Activated effector memory CD4-positive, alpha-beta T cell treated with Interleukin-2 at 50 U/mL for 16 hours (primary cell): ENCODE data around the gene ART4.

Experiments
- DNase-seq: peaks from one replicate; pipeline ENCODE4 v3.0.0-alpha.2; 2020

ART4 gene

GRCh38 chr12:14843425-14843887 lies at the start of gene ART4:
ART4 (minus strand) TSS chr12:14843526; CDS start chr12:14843113, 413 bp downstream.
- no peak for DNase-seq

- DNase-seq, result no peak
These were observed 49.6 kb upstream of the ART4 start for GRCh38 chr12:14892726-14893505.

- no peak for DNase-seq
These were observed 47.4 kb upstream of the ART4 start for GRCh38 chr12:14890701-14891100.

GRCh38 chr12:14886271-14886670 lies 42.9 kb upstream of the ART4 start:
- DNase-seq, result no peak

- no peak for DNase-seq
These were observed 42.4 kb upstream of the ART4 start, which contains the start of gene MGP for GRCh38 chr12:14885718-14886221. MGP (minus strand) TSS chr12:14885854; CDS start chr12:14885791, 63 bp downstream.

- peak; percentile 71 for DNase-seq
These were observed 41.1 kb upstream of the ART4 start for GRCh38 chr12:14884458-14884878.

GRCh38 chr12:14883686-14884085 lies 40.4 kb upstream of the ART4 start:
- DNase-seq, result no peak

- DNase-seq, result no peak
These were observed 37.6 kb upstream of the ART4 start for GRCh38 chr12:14880890-14881453.

- DNase-seq, result no peak
These were observed 36.1 kb upstream of the ART4 start for GRCh38 chr12:14879222-14879933.

- no peak for DNase-seq
These were observed 35.2 kb upstream of the ART4 start for GRCh38 chr12:14878488-14878887.

GRCh38 chr12:14876833-14877232 lies 33.5 kb upstream of the ART4 start:
- no peak for DNase-seq

GRCh38 chr12:14874882-14875281 lies 31.6 kb upstream of the ART4 start:
- DNase-seq, result no peak

GRCh38 chr12:14873440-14874185 lies 30.3 kb upstream of the ART4 start:
- DNase-seq, result no peak

GRCh38 chr12:14871886-14872285 lies 28.6 kb upstream of the ART4 start:
- DNase-seq, result no peak

- DNase-seq, result no peak
These were observed 27.9 kb upstream of the ART4 start for GRCh38 chr12:14871247-14871646.

- DNase-seq, result no peak
These were observed 25.7 kb upstream of the ART4 start for GRCh38 chr12:14868916-14869506.

- DNase-seq, result no peak
These were observed 17.2 kb upstream of the ART4 start for GRCh38 chr12:14860490-14860889.

GRCh38 chr12:14858513-14858912 lies 15.2 kb upstream of the ART4 start:
- no peak for DNase-seq

GRCh38 chr12:14854586-14855183 lies 11.4 kb upstream of the ART4 start:
- DNase-seq, result no peak

GRCh38 chr12:14853961-14854360 lies 10.6 kb upstream of the ART4 start:
- DNase-seq, result no peak

GRCh38 chr12:14852880-14853279 lies 9.6 kb upstream of the ART4 start:
- no peak for DNase-seq
